ENCODE data around the gene WDR18.

WDR18 gene, protein sequence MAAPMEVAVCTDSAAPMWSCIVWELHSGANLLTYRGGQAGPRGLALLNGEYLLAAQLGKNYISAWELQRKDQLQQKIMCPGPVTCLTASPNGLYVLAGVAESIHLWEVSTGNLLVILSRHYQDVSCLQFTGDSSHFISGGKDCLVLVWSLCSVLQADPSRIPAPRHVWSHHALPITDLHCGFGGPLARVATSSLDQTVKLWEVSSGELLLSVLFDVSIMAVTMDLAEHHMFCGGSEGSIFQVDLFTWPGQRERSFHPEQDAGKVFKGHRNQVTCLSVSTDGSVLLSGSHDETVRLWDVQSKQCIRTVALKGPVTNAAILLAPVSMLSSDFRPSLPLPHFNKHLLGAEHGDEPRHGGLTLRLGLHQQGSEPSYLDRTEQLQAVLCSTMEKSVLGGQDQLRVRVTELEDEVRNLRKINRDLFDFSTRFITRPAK

DNA sequence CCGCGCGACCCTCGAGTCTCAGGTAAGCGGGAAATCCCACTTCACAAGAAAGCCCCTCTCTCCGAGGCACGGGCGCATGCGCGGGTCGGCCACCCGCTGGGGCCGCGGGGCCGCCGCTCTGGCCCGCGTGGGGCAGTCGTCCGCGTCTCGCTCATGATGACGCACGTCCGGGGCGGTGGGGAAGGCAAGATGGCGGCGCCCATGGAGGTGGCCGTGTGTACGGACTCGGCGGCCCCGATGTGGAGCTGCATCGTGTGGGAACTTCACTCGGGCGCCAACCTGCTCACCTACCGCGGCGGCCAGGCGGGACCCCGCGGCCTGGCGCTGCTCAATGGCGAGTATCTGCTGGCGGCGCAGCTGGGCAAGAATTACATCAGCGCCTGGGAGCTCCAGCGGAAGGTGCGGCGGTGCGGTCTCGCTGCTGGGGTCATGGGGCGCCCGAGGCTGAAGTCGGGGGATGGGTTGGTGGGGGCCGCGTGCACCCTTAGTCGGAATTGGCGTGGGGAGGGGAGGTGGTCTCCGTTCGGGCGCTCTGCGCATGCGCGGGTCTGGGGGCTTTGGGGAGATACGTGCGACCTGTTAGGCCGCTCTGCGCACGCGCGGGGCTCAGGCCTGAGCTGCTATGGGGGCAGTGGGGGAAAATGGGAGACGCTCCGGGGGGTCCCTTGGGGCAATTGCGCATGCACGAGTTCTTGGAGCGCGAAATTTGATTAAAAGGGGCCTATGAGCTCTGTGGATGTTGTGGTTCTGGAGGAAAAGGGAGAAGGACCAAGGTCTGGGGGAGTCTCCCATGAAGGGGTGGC is at the start of gene WDR18:
Gene WDR18 (plus strand): TSS at position 181 of the 803 bp plus-strand sequence. CDS start 9 bp downstream, at position 190.
- peak; percentile 80 for DNase-seq (ENCODE audit: low read depth)
- TF ChIP-seq, protein P1, sequence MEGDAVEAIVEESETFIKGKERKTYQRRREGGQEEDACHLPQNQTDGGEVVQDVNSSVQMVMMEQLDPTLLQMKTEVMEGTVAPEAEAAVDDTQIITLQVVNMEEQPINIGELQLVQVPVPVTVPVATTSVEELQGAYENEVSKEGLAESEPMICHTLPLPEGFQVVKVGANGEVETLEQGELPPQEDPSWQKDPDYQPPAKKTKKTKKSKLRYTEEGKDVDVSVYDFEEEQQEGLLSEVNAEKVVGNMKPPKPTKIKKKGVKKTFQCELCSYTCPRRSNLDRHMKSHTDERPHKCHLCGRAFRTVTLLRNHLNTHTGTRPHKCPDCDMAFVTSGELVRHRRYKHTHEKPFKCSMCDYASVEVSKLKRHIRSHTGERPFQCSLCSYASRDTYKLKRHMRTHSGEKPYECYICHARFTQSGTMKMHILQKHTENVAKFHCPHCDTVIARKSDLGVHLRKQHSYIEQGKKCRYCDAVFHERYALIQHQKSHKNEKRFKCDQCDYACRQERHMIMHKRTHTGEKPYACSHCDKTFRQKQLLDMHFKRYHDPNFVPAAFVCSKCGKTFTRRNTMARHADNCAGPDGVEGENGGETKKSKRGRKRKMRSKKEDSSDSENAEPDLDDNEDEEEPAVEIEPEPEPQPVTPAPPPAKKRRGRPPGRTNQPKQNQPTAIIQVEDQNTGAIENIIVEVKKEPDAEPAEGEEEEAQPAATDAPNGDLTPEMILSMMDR (conservative IDR thresholded peaks at IDR 0.05; ENCODE audit: low read length) = no peak
- peak within 1 kb of the TSS; percentile 97 for H3K4me3 ChIP-seq (ENCODE audit: low read length)

DNA sequence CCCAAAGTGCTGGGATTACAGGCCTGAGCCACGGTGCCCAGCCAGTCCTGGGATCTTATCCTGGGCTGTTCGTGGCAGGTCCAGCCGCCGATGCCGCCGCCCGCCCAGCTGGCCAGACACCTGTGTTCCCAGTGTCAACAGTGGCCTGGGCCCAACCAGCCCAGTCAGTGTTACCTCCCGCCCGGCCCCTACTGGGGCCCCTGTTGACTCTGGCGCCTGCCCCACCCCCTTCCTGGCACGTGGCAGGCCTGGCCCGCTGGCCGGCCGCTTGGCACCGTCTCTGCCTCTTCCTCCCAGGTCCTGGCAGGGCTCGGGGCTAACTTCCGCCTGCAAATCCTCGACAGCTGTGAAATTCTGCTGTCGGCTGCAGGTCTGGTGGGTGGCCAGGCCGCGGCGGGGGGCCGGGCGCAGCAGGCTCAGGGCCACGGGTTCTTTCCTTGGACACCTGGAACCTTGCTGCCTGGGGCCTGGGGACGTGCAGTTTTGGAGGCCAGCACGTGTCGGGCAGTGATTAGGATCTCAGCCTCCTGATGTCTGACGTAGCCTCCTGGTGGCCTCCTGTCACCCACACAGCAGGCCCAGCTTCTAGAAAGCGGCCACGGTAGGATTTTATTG is 49.2 kb upstream of the WDR18 start:
- DNase-seq (ENCODE audit: low read depth) = peak; percentile 76
- H3K4me3 ChIP-seq (ENCODE audit: low read length) = no peak overlapping the region
- TF ChIP-seq, protein P1 (conservative IDR thresholded peaks at IDR 0.05; ENCODE audit: low read length) = 0 out of 2 replicates have a peak, but pooled peaks have one; percentile 5

DNA sequence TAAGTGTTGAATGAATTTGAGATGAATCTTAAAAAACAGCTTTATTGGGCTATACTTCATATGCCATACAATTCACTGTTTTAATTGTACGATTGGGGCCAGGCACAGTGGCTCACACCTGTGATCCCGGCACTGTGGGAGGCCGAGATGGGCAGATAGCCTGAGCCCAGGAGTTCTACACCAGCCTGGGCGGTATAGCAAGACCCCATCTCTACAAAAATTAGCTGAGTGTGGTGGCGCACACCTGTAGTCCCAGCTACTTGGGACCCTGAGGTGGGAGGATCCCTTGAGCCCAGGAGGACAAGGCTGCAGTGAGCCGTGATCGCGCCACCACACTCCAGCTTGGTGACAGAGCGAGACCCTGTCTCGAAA is 48.0 kb upstream of the WDR18 start:
- TF ChIP-seq, protein P1 (conservative IDR thresholded peaks at IDR 0.05; ENCODE audit: low read length) = no peak
- no peak for DNase-seq (ENCODE audit: low read depth)
- no peak overlapping the region for H3K4me3 ChIP-seq (ENCODE audit: low read length)

DNA sequence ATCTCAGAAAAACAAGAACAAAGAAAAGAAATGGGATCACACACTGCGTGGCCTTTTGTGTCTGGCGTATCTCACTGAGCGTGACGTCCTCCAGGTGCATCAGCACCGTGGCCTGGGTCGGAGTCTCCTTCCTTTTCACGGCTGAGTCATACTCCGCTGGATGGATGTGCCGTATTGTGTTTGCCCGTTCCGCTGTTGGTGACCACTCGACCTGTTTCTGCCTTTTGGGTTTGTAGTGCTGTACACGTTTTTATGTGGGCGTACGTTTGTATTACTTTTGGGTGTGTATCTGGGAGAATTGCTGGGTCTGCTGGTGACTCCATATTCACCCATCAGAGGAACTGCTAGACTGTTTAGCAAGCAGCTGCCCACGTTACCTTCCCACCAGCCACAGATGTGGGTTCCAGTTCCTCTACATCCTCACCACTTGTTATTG is 46.9 kb upstream of the WDR18 start:
- H3K4me3 ChIP-seq (ENCODE audit: low read length) = no peak overlapping the region
- DNase-seq (ENCODE audit: low read depth) = no peak
- TF ChIP-seq, protein P1 (conservative IDR thresholded peaks at IDR 0.05; ENCODE audit: low read length) = no peak

DNA sequence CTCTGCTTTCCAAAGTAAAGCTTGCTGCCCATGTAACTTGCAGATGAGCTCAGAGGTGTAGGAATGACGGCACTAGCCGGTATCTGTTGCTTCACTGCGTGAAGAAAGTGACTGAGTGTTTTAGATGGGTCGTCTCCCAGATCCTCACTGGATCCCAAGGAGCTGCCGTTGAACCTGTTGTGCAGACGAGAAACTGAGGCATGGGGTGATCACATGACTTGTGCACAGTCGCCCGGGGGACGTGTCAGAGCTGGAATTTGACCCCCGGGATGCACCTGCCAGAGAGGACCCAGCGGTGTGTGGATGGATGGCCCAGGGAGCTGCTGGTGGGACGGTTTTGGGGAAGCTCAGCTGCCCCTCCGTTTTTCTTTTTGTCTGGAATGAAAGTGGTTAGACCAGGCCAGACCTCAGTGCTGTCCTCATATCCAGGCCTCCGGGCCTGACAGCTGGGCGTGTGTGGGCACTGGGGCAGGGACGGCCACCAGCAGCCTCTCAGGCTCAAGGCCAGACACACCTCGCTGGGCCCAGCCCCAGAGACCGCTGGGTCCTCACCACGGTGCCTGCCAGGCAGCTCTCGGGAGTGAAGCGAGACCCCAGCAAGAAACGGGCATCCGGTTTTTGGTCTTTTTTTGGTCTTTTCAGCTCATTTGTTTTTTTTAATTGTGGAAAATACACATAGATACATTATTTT is 45.8 kb upstream of the WDR18 start:
- TF ChIP-seq, protein P1 (conservative IDR thresholded peaks at IDR 0.05; ENCODE audit: low read length) = no peak
- no peak for DNase-seq (ENCODE audit: low read depth)
- H3K4me3 ChIP-seq (ENCODE audit: low read length) = no peak overlapping the region

DNA sequence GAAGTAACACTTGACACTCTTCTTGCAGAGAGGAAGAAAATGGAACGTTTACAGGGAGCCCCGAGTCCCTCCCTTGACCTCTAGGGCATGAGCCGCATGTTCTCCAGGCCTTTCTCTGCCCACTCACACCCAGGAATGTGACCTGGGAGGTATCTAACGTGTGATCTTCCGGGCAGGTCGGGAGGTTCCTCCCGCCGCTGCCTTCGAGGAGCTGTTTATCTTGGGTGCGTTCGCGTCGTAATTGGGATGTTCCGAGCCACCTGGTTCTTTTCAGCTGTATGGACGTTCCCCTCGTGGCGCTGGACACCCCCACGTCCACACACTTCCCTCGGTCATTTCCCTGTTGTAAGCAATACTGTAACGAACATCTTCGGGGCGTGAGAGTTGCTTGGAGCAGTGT is 44.7 kb upstream of the WDR18 start:
- TF ChIP-seq, protein P1 (conservative IDR thresholded peaks at IDR 0.05; ENCODE audit: low read length) = no peak
- no peak for DNase-seq (ENCODE audit: low read depth)
- no peak overlapping the region for H3K4me3 ChIP-seq (ENCODE audit: low read length)
